HCT116 (cell line): ENCODE data around the gene PCK2. TPM values are rescaled to one million over a fixed set of nuclear protein-coding genes. Genes with fewer than 3 reads are reported as not detected.

Source experiments
- ATAC-seq: fragments of 200-7000 bp; cut with Tn5 transposase; 2 replicates; pipeline ENCODE4 v1.9.1; 2020; ENCODE audit warnings: mild to moderate bottlenecking, moderate library complexity
- BruUV-seq: library from RNA; stranded (reverse); fragments of 400-500 nt; replicated peaks from 2 replicates; lab custom pipeline; 2021; lab: Mats Ljungman, UMichigan
- CTCF ChIA-PET: fragments of 300-600 bp; sonication (Branson Sonifier 250); formaldehyde crosslinking; loops from one replicate; lab custom pipeline; 2021; ENCODE audit warnings: antibody characterized with exemption; lab: Charles Lee
- POLR2A ChIA-PET: fragments of 300-600, 350-600 bp; sonication (Branson Sonifier 250); formaldehyde crosslinking; loops from one replicate; lab custom pipeline; 2021; ENCODE audit warnings: antibody characterized with exemption; lab: Charles Lee
- RAD21 ChIA-PET, 2 experiments: fragments of 300-600 bp; sonication (Branson Sonifier 250); formaldehyde crosslinking; loops; one replicate each; lab custom pipeline; 2023; ENCODE audit warnings: low total read pairs in 2 of 2; ENCODE audit not compliant: uncharacterized antibody in 2 of 2, unreplicated experiment in 2 of 2, low non-redundant PET in 1 of 2; lab: Charles Lee
- DNase-seq: peaks from one replicate; pipeline ENCODE4 v3.0.0-alpha.2; 2010; ENCODE audit warnings: low read depth, low spot score
- H2AFZ ChIP-seq: fragments of 200-600 bp; shearing (Covaris generic), sonication (generic); 2 replicates; pipeline ENCODE4 v1.6.1; 2017; ENCODE audit warnings: low read depth, mixed run types, mixed read lengths, antibody characterized with exemption, low read length; ENCODE audit not compliant: poor library complexity, severe bottlenecking
- H3K27ac ChIP-seq: 2 replicates; pipeline ENCODE4 v1.5.1; 2012; ENCODE audit warnings: low read depth, low read length
- H3K27me3 ChIP-seq: fragments of 200-600 bp; sonication (generic); 2 replicates; pipeline ENCODE4 v1.6.1; 2016; ENCODE audit warnings: mixed run types, low read length, mixed read lengths; ENCODE audit not compliant: insufficient read depth
- H3K36me3 ChIP-seq, 2 experiments: fragments of 200-500 bp in 1 of 2; fragments of 200-600 bp in 1 of 2; sonication (Bioruptor generic) in 1 of 2; sonication (generic) in 1 of 2; 2 replicates each; pipeline versions ENCODE4 v1.5.1 to v1.6.1; 2014 to 2016; ENCODE audit warnings: low read length in 2 of 2, inconsistent platforms in 1 of 2, mixed read lengths in 1 of 2, mixed run types in 1 of 2; ENCODE audit not compliant: insufficient read depth in 2 of 2, control insufficient read depth in 1 of 2
- H3K4me1 ChIP-seq, 2 experiments: fragments of 200-600 bp in 1 of 2; sonication (generic) in 1 of 2; 2 replicates each; pipeline versions ENCODE4 v1.5.1 to v1.6.1; 2012 to 2017; ENCODE audit warnings: low read length in 2 of 2, inconsistent platforms in 1 of 2, mild to moderate bottlenecking in 1 of 2, mixed read lengths in 1 of 2, mixed run types in 1 of 2, moderate library complexity in 1 of 2; ENCODE audit not compliant: insufficient read depth in 2 of 2, control insufficient read depth in 1 of 2
- H3K4me2 ChIP-seq: fragments of 200-600 bp; sonication (generic); 2 replicates; pipeline ENCODE4 v1.6.1; 2017; ENCODE audit warnings: mixed run types, low read length, mixed read lengths
- H3K4me3 ChIP-seq, 2 experiments: fragments of 200-600 bp in 1 of 2; sonication (generic) in 1 of 2; replicated peaks in 1 of 2; 2 replicates each; pipeline ENCODE4 v1.5.1; 2011 to 2016; ENCODE audit warnings: low read length in 2 of 2, control low read depth in 1 of 2, low read depth in 1 of 2, mild to moderate bottlenecking in 1 of 2, mixed read lengths in 1 of 2, mixed run types in 1 of 2
- H3K79me2 ChIP-seq: fragments of 200-600 bp; sonication (generic); 2 replicates; pipeline ENCODE4 v1.6.1; 2017; ENCODE audit warnings: mild to moderate bottlenecking, mixed run types, low read length, moderate library complexity, mixed read lengths; ENCODE audit not compliant: insufficient read depth
- H3K9ac ChIP-seq: fragments of 200-600 bp; sonication (generic); 2 replicates; pipeline ENCODE4 v1.6.1; 2016; ENCODE audit warnings: low read length, mixed read lengths
- H3K9me2 ChIP-seq: fragments of 200-600 bp; sonication (generic), shearing (Covaris generic); 2 replicates; pipeline ENCODE4 v1.6.1; 2017; ENCODE audit warnings: mixed run types, mild to moderate bottlenecking, moderate library complexity; ENCODE audit not compliant: insufficient read depth
- H3K9me3 ChIP-seq, 2 experiments: fragments of 200-500 bp in 1 of 2; fragments of 200-600 bp in 1 of 2; sonication (Bioruptor generic) in 1 of 2; sonication (generic) in 1 of 2; 2 replicates each; pipeline ENCODE4 v1.6.1; 2014 to 2017; ENCODE audit warnings: low read length in 2 of 2, mixed read lengths in 2 of 2, inconsistent platforms in 1 of 2, low read depth in 1 of 2, mild to moderate bottlenecking in 1 of 2, mixed run types in 1 of 2, moderate library complexity in 1 of 2; ENCODE audit not compliant: control insufficient read depth in 1 of 2, insufficient read depth in 1 of 2
- H4K20me1 ChIP-seq: fragments of 200-600 bp; sonication (generic), shearing (Covaris generic); 2 replicates; pipeline ENCODE4 v1.6.1; 2017; ENCODE audit warnings: mixed run types, mild to moderate bottlenecking, moderate library complexity; ENCODE audit not compliant: insufficient read depth
- EZH2phosphoT487 ChIP-seq: fragments of 200-600 bp; IDR thresholded peaks from 2 replicates; pipeline ENCODE4 v1.6.1; 2018; ENCODE audit warnings: antibody characterized with exemption, borderline replicate concordance
- POLR2A ChIP-seq: IDR thresholded peaks from 2 replicates; pipeline ENCODE4 v1.7.0; 2011; ENCODE audit warnings: borderline replicate concordance; ENCODE audit not compliant: insufficient read depth, insufficient read length; ENCODE audit errors: extremely low read depth
- intact Hi-C: fragments of 100-400 bp; cut with micrococcal nuclease; formaldehyde crosslinking; loops from 2 replicates; pipeline ENCODE4 v1.10.0; 2022
- total RNA-seq: library from RNA; stranded (reverse); gene quantifications from one replicate; pipeline ENCODE4 v1.2.1, GENCODE V29; 2021; ENCODE audit not compliant: unreplicated experiment
- TF ChIP-seq, protein P1 (sequence below), 3 experiments: fragments of 200-600 bp in 1 of 3; sonication (generic) in 1 of 3; IDR thresholded peaks in 2 of 3; conservative IDR thresholded peaks in 1 of 3; 2 replicates each; pipeline ENCODE4 v1.5.1; 2012 to 2017; ENCODE audit warnings: low read depth in 2 of 3, low read length in 2 of 3, antibody characterized with exemption in 1 of 3, borderline replicate concordance in 1 of 3, control low read depth in 1 of 3, mild to moderate bottlenecking in 1 of 3, mixed read lengths in 1 of 3, mixed run types in 1 of 3, moderate library complexity in 1 of 3; ENCODE audit not compliant: insufficient read depth in 1 of 3

The PCK2 gene
- total RNA-seq, 1 experiment from 2014 or later = 94.1 TPM

DNA sequence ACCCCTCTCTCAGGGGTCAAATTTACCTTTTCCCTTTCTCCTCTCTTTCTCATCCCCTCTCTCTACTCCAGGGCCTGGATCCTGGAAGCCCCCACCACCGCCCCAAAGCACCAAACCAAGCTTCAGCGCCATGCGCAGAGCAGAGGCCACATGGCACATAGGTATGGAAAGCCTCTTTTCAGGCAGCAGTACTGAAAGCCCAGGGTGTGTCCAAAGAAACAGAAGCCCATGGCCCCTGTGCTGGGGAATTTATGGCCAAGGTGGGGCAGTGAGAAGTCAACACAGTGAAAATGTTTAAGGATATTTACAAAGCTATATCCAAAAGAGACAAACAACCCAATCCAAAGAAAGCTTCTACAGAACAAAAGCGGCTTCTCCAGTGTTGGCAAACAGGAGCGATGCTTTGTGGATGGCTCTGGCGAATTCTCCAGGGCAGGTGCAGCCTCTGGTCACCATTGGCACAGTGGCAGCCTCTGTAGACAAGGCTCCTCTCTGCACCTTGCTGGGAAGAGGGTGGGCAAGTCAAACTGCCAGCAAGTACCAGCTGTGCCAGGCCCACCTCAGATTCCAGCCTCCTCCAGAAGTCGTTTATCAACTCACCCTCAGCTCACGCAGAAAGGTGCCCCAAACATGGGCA is 27.5 kb upstream of the PCK2 start:
- H3K9ac ChIP-seq = no peak overlapping the region
- H3K4me3 ChIP-seq = no peak overlapping the region
- TF ChIP-seq EZH2phosphoT487 (no peak), POLR2A (no peak)
- TF ChIP-seq, protein P1, sequence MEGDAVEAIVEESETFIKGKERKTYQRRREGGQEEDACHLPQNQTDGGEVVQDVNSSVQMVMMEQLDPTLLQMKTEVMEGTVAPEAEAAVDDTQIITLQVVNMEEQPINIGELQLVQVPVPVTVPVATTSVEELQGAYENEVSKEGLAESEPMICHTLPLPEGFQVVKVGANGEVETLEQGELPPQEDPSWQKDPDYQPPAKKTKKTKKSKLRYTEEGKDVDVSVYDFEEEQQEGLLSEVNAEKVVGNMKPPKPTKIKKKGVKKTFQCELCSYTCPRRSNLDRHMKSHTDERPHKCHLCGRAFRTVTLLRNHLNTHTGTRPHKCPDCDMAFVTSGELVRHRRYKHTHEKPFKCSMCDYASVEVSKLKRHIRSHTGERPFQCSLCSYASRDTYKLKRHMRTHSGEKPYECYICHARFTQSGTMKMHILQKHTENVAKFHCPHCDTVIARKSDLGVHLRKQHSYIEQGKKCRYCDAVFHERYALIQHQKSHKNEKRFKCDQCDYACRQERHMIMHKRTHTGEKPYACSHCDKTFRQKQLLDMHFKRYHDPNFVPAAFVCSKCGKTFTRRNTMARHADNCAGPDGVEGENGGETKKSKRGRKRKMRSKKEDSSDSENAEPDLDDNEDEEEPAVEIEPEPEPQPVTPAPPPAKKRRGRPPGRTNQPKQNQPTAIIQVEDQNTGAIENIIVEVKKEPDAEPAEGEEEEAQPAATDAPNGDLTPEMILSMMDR (IDR thresholded peaks at IDR 0.05 in 2 of 3, conservative IDR thresholded peaks at IDR 0.05 in 1 of 3; ENCODE audit: borderline replicate concordance in 1 of 3, insufficient read depth in 1 of 3, low read depth in 2 of 3, low read length in 2 of 3) = no peak
- H2AFZ ChIP-seq = no peak overlapping the region
- H3K9me2 ChIP-seq = no peaks in the 10 kb centered on the region
- RAD21 ChIA-PET = no interaction called here
- CTCF ChIA-PET = interaction anchor here (1.5 kb wide), 1 partner anchor 8 kb away, joined by 3 read pairs; no protein-coding TSS in a partner anchor
- no peak for ATAC-seq
- BruUV-seq = no TSS peak
- POLR2A ChIA-PET = no interaction called here
- no peaks in the 10 kb centered on the region for H3K9me3 ChIP-seq
- H3K36me3 ChIP-seq = no peaks in the 10 kb centered on the region
- no peaks in the 10 kb centered on the region for H3K4me1 ChIP-seq
- H4K20me1 ChIP-seq = no peaks in the 10 kb centered on the region
- no peak overlapping the region for H3K27ac ChIP-seq
- DNase-seq = no peak
- H3K79me2 ChIP-seq = no peaks in the 10 kb centered on the region
- H3K27me3 ChIP-seq = peaks cover 7% of the 10 kb centered on the region; the same call in 1 of the 2 replicates
- no peak overlapping the region for H3K4me2 ChIP-seq
- intact Hi-C loops = no loop called here
